ENCODE measurements around the gene USP2.

The USP2 gene

DNA sequence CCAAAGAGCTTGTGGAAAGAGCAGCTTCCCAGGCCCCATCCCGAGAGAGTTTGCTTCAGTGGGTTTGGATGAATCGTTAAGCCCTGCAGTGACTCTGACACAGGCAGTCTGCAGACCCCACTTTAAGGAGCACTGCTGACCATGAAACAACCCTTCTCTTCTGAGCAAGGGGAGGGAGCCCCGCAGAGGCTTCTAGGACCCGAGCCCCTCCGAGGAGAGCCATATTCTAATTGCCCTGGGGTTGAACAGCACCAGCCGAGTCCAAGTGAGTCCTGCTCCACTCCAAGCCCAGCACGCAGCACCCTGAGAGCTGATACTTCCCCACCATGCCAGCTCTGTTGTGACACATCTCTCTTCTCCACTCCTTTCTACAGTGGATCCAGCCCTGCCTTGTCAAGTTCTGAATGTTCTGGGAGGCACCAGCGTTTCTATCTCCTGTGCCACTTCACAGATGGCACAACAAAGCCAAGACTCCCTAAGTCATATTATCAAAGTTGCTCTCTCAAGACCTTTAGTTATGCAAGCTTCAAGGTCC lies 10.4 kb downstream of the USP2 start:
- DNase-seq (ENCODE audit: low read depth, low spot score), result no peak
- in situ Hi-C loops (cut with HindIII; ENCODE audit: low sequenced_read_pairs), result no loop called here
- TF ChIP-seq, protein P1, sequence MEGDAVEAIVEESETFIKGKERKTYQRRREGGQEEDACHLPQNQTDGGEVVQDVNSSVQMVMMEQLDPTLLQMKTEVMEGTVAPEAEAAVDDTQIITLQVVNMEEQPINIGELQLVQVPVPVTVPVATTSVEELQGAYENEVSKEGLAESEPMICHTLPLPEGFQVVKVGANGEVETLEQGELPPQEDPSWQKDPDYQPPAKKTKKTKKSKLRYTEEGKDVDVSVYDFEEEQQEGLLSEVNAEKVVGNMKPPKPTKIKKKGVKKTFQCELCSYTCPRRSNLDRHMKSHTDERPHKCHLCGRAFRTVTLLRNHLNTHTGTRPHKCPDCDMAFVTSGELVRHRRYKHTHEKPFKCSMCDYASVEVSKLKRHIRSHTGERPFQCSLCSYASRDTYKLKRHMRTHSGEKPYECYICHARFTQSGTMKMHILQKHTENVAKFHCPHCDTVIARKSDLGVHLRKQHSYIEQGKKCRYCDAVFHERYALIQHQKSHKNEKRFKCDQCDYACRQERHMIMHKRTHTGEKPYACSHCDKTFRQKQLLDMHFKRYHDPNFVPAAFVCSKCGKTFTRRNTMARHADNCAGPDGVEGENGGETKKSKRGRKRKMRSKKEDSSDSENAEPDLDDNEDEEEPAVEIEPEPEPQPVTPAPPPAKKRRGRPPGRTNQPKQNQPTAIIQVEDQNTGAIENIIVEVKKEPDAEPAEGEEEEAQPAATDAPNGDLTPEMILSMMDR (IDR thresholded peaks at IDR 0.05; ENCODE audit: low read depth, low read length), result no peak
- no peak overlapping the region for H3K4me3 ChIP-seq (ENCODE audit: low read depth, low read length)

DNA sequence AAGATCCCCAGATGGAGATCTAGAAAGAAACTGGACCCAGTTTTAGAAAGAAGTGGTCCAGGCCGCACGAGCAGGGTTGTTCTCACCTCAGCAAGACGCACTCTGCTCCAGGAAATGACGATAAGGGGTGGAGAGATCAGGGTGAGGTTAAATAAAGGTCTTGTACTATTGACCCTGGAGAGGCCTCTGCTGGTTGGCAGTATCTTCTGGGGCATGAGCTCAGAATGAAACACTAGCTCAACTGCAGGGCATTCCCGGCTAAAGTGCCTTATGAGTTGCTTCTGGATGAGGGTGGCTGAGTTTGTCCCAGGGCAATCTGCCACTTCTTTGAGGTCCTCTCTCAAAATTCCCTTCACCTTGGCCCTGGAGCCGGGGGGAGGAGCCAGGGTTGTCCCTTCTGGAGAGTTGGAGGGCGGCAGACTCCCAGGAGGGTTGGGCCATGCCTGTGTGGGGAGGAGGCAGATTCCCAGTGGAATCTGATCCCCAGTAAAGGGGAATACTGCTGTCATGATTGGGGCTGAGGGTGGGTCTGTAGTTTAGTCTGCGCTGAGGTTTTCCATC lies 10.9 kb downstream of the USP2 start:
- TF ChIP-seq, protein P1 (IDR thresholded peaks at IDR 0.05; ENCODE audit: low read depth, low read length), result no peak
- DNase-seq (ENCODE audit: low read depth, low spot score), result no peak
- no peak overlapping the region for H3K4me3 ChIP-seq (ENCODE audit: low read depth, low read length)
- in situ Hi-C loops (cut with HindIII; ENCODE audit: low sequenced_read_pairs), result no loop called here

DNA sequence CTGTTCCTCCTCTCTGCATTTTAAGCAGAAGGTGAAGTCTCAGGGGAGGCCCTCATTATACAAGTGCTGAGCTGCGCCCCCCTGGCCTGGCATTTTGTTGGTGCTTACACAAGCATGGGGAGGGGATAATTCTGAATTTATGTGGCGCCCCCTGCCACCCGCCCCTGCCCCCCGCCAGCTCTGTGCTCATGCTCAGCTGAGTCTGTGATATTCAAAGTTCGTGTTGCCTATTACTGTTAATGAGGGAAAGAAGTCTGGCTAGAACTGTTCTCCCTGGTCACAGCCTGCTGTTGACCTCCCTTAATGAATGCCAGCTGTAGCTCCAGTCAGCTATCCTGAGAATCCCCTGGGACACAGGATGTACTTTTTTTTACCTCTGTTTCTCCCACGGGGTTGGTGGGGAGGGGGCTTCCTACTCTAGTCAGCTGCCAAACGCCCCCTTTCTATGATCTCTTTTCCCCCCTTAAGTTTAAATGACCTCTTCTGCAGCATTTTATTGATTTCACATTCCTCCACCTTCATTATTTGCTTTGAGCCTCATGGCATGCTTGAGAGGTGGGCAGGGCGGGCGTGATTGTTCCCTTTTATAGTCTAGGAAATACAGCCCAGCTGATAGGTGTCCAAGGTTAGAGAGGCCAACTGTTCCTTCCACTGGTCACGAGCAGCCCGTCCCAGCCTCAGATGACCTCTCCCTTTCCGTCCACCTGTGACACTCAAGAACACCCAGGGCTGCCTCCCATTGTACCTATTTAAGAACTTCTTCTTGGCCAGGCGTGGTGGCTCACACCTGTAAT lies 12.2 kb downstream of the USP2 start:
- no peak overlapping the region for H3K4me3 ChIP-seq (ENCODE audit: low read depth, low read length)
- TF ChIP-seq, protein P1 (IDR thresholded peaks at IDR 0.05; ENCODE audit: low read depth, low read length), result no peak
- in situ Hi-C loops (cut with HindIII; ENCODE audit: low sequenced_read_pairs), result no loop called here
- DNase-seq (ENCODE audit: low read depth, low spot score), result no peak

DNA sequence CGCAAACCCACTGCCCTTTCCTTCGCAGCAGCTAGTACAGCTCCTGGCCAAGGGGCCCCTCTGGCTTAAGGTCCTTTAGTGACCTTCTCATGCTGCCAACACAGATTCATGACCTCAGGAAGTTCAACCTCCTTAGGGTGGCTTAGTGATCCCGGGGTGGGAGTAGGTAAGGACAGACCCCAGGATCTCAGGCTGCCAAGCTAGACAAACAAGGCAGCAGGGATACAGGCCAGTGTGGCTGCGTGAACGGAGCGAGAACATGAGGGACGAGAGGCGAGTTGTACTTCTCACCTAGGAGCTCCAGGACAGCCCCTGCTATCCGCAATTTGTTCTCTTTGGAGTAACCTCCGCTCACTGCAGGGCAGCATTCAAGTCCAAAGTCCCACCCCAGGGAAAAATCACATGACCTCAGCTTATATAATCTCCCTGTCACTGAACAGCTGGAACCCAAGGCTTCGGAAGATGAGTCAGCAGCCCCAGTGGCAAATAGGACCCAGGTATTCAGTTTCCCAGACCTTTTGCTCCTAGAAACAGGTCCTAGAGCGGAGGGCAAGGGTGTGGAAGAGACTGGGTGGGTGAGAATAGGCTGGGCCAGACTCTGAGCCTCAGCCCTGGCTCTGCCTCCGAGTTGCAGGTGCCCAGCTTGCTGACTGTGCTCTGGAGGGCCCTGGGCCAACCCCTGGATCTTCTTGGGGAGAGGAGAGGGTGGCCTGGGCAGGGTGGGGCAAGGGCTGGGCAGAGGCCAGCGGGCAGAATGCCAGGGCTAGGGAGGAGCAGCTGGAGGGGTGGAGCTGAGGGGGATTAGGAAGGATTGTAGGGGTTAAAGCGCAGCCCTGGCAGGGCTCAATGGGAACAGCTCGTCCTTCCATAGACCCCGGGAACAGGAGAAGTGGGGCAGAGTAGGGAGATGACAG lies 13.1 kb downstream of the USP2 start:
- no peak overlapping the region for H3K4me3 ChIP-seq (ENCODE audit: low read depth, low read length)
- TF ChIP-seq, protein P1 (IDR thresholded peaks at IDR 0.05; ENCODE audit: low read depth, low read length), result no peak
- no peak for DNase-seq (ENCODE audit: low read depth, low spot score)
- in situ Hi-C loops (cut with HindIII; ENCODE audit: low sequenced_read_pairs), result no loop called here

DNA sequence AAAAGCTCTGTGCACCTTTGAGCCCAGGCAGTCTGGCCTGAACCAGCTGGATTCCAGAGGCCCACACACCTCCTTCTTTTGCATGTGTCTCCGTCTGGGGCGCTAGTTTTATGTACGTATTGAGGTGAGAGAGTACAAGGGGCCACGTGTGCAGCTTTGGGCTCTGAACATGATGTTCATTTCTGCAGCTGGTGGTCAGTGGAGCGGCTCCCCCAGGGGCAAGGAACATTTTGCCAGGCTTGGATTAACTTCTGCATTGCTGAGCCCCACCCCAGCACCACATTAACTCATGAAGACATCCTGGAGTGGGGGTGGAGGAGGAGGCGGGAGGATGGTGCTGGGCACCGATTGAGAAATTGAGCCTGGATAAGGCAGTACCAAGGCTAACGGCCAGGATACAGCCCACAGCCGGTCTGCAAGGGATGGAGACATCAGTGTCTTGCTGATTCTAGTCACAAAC lies 13.8 kb downstream of the USP2 start:
- no peak overlapping the region for H3K4me3 ChIP-seq (ENCODE audit: low read depth, low read length)
- DNase-seq (ENCODE audit: low read depth, low spot score), result no peak
- in situ Hi-C loops (cut with HindIII; ENCODE audit: low sequenced_read_pairs), result no loop called here
- TF ChIP-seq, protein P1 (IDR thresholded peaks at IDR 0.05; ENCODE audit: low read depth, low read length), result no peak

All from astrocyte of the spinal cord (primary cell).